ENCODE data around the gene MYLK.

GRCh38 chr3:123657568-123657967 is 226.6 kb downstream of the MYLK start:
- no peak for TF ChIP-seq CTCF (IDR thresholded peaks at IDR 0.05)
- no peak for TF ChIP-seq EP300 (IDR thresholded peaks at IDR 0.05)
